H7 (cell line): Measurements from ENCODE around the gene NTN1. TPM values are rescaled to one million over a fixed set of nuclear protein-coding genes. Genes with fewer than 3 reads are reported as not detected.
A peak's percentile ranks its signal among the peaks of the same experiment; 100 is the strongest.
"Not testable (repeated sequence)": the region's sequence is repeated elsewhere in the genome, so short reads cannot be mapped to it uniquely, and the experiment has no call there.

Experiments used
- DNase-seq: peaks from one replicate; pipeline ENCODE4 v3.0.0; 2012
- H3K27me3 ChIP-seq: 2 replicates; pipeline ENCODE4 v1.6.0; 2011; ENCODE audit warnings: mild to moderate bottlenecking, low read length; ENCODE audit not compliant: control insufficient read depth, insufficient read depth
- H3K36me3 ChIP-seq: replicated peaks from 2 replicates; pipeline ENCODE4 v1.5.1; 2011; ENCODE audit warnings: low read length; ENCODE audit not compliant: control insufficient read depth, insufficient read depth
- H3K4me3 ChIP-seq: 2 replicates; pipeline ENCODE4 v1.5.1; 2011; ENCODE audit warnings: low read depth, mild to moderate bottlenecking, control low read depth, low read length, moderate library complexity; ENCODE audit not compliant: insufficient read depth
- total RNA-seq: library from RNA; depleted of rRNA; stranded (reverse); fragments of >200 nt; shearing (Covaris generic); gene quantifications from 2 replicates; pipeline ENCODE4 v1.2.3, GENCODE V29; 2014

Gene NTN1
- total RNA-seq, 1 experiment from 2014 or later = 19.1 TPM

- Histone ChIP-seq H3K27me3 (no peaks in the 10 kb centered on the region), H3K4me3 (no peak overlapping the region), H3K36me3 (no peaks in the 10 kb centered on the region)
- DNase-seq = no peak
These were observed 124.8 kb downstream of the NTN1 start for GRCh38 chr17:9146064-9146463.

- no peak for DNase-seq
- no peaks in the 10 kb centered on the region for H3K36me3 ChIP-seq
- no peak overlapping the region for H3K4me3 ChIP-seq
- no peaks in the 10 kb centered on the region for H3K27me3 ChIP-seq
These were observed 127.7 kb downstream of the NTN1 start for GRCh38 chr17:9148905-9149525.

- DNase-seq = no peak
- H3K27me3 ChIP-seq = no peaks in the 10 kb centered on the region
- H3K4me3 ChIP-seq = no peak overlapping the region
- no peaks in the 10 kb centered on the region for H3K36me3 ChIP-seq
These were observed 129.3 kb downstream of the NTN1 start for GRCh38 chr17:9150446-9151090.

GRCh38 chr17:9151091-9151490, 129.8 kb downstream of the NTN1 start:
- no peak overlapping the region for H3K4me3 ChIP-seq
- no peak for DNase-seq

GRCh38 chr17:9151740-9152139, 130.4 kb downstream of the NTN1 start:
- not testable (repeated sequence) for DNase-seq, H3K4me3 ChIP-seq, H3K27me3 ChIP-seq, H3K36me3 ChIP-seq

More at GRCh38 chr17:9151091-9151490, 129.8 kb downstream of the NTN1 start:
- H3K27me3 ChIP-seq = no peaks in the 10 kb centered on the region
- no peaks in the 10 kb centered on the region for H3K36me3 ChIP-seq

- H3K36me3 ChIP-seq = no peaks in the 10 kb centered on the region
- no peak for DNase-seq
- H3K4me3 ChIP-seq = no peak overlapping the region
- H3K27me3 ChIP-seq = no peaks in the 10 kb centered on the region
These were observed 137.5 kb downstream of the NTN1 start for GRCh38 chr17:9158544-9159452.

- no peaks in the 10 kb centered on the region for H3K36me3 ChIP-seq
- peak; percentile 92 for DNase-seq
- no peaks in the 10 kb centered on the region for H3K27me3 ChIP-seq
- peak overlapping the region; percentile 26; the same call in 1 of the 2 replicates for H3K4me3 ChIP-seq
These were observed 141.1 kb downstream of the NTN1 start for GRCh38 chr17:9162275-9162985.

GRCh38 chr17:9166788-9167187, 145.5 kb downstream of the NTN1 start:
- DNase-seq = no peak
- no peaks in the 10 kb centered on the region for H3K27me3 ChIP-seq

GRCh38 chr17:9167379-9167778, 146.1 kb downstream of the NTN1 start:
- Histone ChIP-seq H3K4me3 (no peak overlapping the region), H3K36me3 (no peaks in the 10 kb centered on the region), H3K27me3 (no peaks in the 10 kb centered on the region)
- DNase-seq = no peak

More at GRCh38 chr17:9166788-9167187, 145.5 kb downstream of the NTN1 start:
- Histone ChIP-seq H3K36me3 (no peaks in the 10 kb centered on the region), H3K4me3 (no peak overlapping the region)

GRCh38 chr17:9169116-9169515, 147.8 kb downstream of the NTN1 start:
- no peak for DNase-seq
- H3K27me3 ChIP-seq = no peaks in the 10 kb centered on the region
- no peaks in the 10 kb centered on the region for H3K36me3 ChIP-seq
- no peak overlapping the region for H3K4me3 ChIP-seq

- no peaks in the 10 kb centered on the region for H3K36me3 ChIP-seq
- DNase-seq = no peak
- no peak overlapping the region for H3K4me3 ChIP-seq
- no peaks in the 10 kb centered on the region for H3K27me3 ChIP-seq
These were observed 149.0 kb downstream of the NTN1 start for GRCh38 chr17:9170336-9170735.

GRCh38 chr17:9170853-9171252, 149.5 kb downstream of the NTN1 start:
- DNase-seq = no peak
- Histone ChIP-seq H3K27me3 (no peaks in the 10 kb centered on the region), H3K4me3 (no peak overlapping the region), H3K36me3 (no peaks in the 10 kb centered on the region)

GRCh38 chr17:9173386-9173983, 152.2 kb downstream of the NTN1 start:
- no peaks in the 10 kb centered on the region for H3K36me3 ChIP-seq
- no peak for DNase-seq
- no peaks in the 10 kb centered on the region for H3K27me3 ChIP-seq
- no peak overlapping the region for H3K4me3 ChIP-seq

- DNase-seq = no peak
- Histone ChIP-seq H3K27me3 (no peaks in the 10 kb centered on the region), H3K36me3 (no peaks in the 10 kb centered on the region), H3K4me3 (no peak overlapping the region)
These were observed 153.0 kb downstream of the NTN1 start for GRCh38 chr17:9174312-9174711.
